GM12874 (cell line): ENCODE results near the gene VPS26C.
A peak's percentile ranks its signal among the peaks of the same experiment; 100 is the strongest.

Source experiments
- TF ChIP-seq, protein P1 (sequence below): IDR thresholded peaks from 2 replicates; pipeline ENCODE4 v1.5.1; 2011; ENCODE audit warnings: low read depth, mild to moderate bottlenecking, control low read depth, low read length, moderate library complexity; ENCODE audit not compliant: insufficient read depth

VPS26C gene

DNA sequence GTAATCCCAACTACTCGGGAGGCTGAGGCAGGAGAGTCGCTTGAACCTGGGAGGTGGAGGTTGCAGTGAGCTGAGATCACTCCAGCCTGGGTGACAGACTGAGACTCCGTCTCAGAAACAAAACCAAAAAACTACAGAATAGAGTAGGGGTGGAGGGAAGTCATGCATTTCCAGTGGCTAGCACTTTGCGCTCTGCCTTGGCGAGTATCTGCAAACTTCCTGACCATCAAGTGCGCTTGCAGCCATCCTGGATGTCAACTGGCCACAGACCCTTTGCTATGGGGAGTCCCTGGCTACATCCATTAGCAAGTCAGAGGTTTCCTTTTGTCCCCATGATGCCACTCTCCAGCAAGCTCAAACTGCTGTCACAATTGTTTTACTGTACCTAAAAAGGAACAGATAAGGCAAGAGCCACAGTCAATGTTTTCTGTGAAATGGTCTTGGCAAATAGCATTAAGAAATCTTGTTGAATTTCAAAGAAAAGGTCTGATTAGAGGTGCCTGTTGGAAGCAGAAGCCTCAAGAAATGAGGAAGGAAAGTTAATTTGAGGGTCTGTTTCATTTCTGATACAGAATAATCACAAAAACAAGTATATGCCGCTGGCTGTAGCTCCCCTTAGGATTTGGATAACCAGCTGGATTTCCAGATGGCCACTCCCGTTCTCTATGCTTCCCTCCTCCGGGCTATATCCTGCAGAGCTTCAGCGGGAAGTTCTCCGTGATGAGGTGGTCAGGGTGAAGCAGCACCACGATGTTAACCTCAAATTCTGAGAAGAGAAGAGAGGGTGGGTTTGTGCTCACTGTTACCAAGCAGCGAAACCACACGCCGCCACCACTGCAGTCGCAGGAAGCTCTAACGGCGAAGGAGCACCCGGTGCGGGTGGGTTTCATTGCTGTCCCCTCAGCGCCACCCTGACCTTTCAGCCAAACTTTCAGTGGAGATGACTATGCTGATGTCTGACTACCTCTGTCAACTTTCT, 42.0 kb downstream of the VPS26C start:
- TF ChIP-seq, protein P1, sequence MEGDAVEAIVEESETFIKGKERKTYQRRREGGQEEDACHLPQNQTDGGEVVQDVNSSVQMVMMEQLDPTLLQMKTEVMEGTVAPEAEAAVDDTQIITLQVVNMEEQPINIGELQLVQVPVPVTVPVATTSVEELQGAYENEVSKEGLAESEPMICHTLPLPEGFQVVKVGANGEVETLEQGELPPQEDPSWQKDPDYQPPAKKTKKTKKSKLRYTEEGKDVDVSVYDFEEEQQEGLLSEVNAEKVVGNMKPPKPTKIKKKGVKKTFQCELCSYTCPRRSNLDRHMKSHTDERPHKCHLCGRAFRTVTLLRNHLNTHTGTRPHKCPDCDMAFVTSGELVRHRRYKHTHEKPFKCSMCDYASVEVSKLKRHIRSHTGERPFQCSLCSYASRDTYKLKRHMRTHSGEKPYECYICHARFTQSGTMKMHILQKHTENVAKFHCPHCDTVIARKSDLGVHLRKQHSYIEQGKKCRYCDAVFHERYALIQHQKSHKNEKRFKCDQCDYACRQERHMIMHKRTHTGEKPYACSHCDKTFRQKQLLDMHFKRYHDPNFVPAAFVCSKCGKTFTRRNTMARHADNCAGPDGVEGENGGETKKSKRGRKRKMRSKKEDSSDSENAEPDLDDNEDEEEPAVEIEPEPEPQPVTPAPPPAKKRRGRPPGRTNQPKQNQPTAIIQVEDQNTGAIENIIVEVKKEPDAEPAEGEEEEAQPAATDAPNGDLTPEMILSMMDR: no peak

GRCh38 chr21:37223804-37224345, 43.3 kb downstream of the VPS26C start:
- TF ChIP-seq, protein P1: no peak

GRCh38 chr21:37220981-37221664, 46.0 kb downstream of the VPS26C start:
- TF ChIP-seq, protein P1: peak; percentile 73

DNA sequence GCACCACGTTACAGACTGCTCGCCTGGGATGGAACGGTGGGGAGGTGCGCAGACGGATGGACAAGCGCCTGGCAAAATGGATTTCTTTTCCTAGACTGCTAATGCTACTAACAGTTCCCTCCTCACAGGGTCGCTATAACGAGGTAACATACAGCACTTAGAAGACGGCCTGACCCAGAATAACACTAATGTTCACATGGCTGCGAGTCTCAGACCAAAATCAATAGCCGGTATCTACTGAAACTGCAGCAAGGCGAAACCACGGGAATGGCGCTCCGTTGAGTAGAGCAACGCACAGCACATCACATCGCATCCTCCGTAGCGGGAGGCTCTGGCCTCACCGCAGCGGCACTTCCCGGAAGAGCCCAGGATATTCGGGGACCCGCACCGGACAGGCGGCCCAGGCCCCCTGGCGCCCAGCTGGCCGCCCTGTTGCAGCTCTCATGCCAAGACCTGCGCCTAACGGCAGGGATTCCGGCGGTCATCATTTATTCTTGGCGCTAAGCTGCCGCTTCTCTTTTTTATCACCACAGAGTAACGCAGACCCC, 46.6 kb downstream of the VPS26C start:
- TF ChIP-seq, protein P1: peak; percentile 21; the same call in 1 of the 2 replicates

GRCh38 chr21:37219761-37220432, 47.2 kb downstream of the VPS26C start:
- TF ChIP-seq, protein P1: no peak

- TF ChIP-seq, protein P1: no peak
Observed at GRCh38 chr21:37214952-37215351, 52.2 kb downstream of the VPS26C start.
